GM21367 (cell line): ENCODE data around the gene JPH4.
"Not testable (repeated sequence)": the region's sequence is repeated elsewhere in the genome, so short reads cannot be mapped to it uniquely, and the experiment has no call there.

ENCODE experiments used
- ATAC-seq: cut with Tn5 transposase; IDR thresholded peaks from one replicate; pipeline ENCODE4 v1.9.1; 2021; ENCODE audit not compliant: unreplicated experiment

JPH4 gene

DNA sequence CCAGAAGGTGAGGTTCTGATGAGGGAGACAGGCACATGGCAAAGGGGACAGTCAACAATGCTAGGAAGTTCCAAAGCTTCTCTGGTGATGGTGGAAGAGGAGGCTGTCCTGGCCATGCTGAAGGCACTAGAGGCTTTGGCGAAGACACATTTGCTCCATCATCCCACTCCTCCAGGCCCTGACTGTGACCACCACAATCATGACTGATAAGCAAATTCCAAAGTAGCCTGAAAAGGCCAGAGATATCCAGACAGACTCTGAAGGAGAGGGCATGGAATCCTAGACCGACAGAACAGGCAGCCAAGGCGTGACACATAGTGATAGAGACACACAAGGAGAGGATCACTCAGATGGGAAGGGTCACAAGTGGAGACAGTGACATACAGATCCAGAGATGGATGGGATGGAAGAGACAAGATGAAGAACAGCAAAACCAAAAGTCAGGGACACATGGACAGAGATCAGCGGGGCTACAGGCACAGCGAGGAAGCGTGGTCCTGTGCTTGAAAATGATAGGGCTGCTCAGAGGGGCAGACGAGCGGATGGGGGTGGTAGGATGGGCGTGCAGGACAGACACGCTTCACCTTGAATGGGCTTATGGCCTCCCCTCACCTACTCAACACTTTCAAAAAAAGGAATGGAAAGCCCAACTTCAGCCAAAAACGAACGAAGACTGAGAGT, 28.3 kb downstream of the JPH4 start:
- ATAC-seq, result no peak

DNA sequence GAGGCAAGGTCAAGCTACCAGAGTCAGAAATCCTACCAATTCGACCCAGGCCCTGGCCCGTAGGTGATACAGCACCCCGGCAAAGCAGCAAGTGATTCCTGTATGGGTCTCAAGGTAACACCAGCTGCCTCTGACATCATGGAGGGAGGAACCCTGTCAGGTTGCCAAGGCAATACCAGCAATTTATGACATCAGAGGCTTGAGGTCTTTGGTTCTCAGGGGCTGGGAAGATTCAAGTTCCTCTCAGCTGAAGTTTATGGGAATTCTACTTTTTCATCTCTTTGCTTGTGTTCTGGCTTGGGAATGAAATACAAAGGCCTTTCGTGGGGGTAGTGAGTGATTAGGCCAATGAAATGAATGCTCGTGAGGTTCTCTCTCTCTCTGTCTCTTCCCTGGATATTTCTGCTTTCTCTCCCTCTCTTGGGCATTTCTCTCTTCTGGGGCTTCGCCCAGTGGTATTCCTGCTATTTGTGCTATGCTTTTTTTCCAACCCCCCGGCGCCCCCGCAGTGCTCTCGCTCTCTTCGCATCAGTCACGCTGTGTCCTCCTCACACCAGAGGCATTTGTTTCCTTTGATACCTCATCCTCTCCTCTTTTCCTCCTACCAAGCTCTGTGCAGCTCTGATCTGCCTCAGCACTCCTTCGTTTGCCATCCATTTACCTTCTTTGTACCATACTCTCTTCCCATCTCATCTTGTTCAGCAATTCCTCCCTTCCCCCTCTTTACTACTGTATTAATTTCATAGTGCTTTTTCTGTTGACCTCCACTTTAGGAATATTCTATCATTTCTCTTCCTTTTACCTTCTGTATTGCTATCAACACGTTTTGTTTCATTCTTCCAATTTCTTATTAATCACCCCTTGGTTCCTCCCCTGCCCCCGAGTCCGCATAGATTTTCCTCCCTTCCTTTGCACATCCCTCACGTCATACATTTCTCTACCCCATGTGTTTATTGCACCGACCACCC, 30.0 kb downstream of the JPH4 start:
- no peak for ATAC-seq

DNA sequence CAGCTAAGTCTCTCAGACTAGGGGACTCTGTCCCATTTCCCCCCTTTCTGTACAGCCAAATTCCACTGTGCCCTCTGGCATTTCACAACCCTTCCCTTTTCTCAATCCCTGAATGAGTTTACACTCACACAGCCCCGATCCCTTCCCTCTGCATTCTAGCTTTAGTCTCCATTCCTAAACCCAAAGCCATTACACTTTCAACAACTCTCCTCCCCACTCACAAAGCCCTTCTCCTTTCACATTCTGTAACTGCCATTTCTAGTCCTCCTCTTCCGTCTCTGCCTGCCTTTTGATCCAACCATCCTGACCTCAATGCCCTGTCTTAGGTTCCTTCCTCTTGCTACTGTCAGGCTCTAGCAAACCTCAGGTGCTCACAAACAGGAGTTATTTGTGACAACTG, 30.7 kb downstream of the JPH4 start:
- no peak for ATAC-seq

DNA sequence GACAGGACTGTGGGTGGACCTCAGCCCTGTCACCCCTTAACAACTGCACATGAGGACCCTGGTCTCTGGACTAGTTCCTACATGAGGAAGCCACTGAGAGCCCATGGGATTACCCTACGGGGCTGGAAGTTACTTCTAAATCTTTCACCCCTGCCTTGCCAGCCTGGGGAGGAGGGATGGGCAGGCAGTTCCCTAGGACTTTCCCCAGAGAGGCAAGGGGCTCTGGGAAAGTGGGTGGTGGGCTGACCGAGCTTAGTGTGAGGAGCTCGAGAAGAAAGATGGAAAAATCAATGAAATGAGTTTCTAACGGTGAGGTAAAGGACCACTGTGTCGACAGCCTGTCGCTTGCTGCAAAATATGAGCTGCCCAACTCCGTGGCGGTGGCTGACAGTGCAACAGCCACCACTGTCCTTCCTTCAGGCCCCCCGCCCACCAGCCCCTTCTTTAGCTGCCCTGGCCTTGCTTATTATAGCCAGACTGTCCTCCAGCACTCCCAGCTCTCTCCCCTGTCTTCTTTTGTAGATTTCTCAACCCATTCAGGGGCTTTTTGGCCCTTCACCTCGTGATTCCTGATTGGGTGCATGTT, 32.0 kb downstream of the JPH4 start:
- no peak for ATAC-seq

DNA sequence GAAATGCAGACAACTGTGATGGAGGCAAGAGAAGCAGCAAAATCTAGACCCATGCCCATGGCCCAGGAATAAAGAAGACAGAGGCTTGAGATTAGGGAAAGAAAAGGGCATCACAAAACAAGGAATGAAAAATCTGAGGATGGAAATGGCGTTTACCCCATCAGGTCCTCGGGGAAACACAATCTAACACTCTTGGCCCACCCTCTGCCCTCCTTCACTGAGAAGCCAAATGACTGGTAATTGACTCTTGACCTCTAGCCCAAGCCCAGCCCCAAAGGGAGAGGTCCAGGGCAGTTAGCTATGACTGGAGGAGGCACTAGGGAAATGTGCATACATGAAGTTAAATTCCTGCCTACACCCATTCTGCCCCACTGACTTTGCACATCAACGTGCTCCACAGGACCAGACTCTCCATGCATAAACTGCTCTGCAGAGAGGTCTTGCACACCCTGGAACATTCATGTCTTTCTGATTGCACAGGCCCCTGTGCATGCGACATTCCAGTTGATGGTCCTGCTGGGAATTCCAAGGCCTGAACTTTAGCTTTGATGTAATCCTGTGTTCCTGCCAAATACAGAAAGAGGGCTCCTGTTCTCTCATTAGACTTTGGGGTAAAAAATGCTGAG, 32.7 kb downstream of the JPH4 start:
- no peak for ATAC-seq

DNA sequence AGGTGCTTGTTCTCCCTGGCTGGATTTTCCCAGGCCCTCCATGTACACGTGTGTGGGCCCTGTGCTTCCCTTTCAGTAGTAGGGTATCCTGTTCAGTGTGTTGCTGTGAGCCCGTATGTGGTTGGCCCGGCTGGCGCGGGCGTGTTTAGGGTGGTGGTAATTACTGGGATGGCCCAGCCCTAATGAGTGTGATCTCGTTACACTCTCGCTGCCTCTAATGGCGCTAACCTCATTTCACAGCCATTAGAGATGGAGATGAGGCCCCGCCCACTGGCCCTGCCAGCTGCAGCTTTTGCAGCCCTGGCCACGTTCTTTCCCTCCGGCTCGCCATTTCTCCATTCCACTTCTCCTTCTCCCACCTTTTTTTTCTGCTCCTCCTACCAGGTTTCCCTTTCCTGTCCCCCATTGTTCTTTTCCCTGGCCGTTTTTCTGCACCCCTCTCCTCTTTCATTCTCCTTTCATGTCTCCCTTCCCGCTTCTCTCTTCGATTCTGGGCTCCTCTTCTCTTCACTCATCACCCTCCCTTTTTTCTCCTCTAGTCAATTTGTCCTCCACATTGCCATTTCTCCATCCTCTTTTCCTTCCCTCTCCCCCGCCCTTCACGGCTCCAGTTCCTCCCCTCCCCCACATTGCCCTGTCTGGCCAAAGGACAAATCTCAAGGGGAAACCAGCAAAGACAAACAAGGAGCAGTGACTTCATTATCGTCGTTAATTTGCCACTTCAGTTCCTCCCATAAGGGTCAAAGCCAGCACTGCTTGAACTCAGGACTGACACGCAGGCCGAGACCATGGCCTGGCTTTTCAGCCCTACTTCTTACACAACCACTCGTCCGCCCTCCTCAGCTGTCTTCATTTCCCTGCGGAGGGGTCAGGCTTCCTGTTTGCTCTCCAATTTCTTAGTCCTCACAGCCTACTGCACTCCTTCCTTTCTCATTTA, 33.8 kb downstream of the JPH4 start:
- ATAC-seq, result no peak

DNA sequence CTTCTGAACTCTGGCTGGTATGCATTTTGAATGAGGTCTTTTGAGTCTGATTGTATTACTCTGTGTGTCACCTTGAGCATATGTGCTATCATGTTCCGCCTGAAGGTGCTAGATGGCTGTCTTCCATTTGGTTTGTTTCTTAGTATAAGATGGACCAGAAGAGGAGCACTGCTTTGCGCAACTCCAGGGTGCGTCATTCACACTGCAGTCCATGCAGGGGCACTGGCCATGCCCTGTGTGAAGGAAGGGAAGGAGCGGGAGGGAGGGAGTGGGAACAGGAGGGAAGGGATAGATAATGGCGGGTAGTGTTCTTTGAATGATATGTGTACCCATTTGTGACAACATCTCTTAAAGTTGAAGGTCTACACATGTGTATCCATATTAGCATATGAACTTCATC, 35.2 kb downstream of the JPH4 start:
- ATAC-seq, result no peak

DNA sequence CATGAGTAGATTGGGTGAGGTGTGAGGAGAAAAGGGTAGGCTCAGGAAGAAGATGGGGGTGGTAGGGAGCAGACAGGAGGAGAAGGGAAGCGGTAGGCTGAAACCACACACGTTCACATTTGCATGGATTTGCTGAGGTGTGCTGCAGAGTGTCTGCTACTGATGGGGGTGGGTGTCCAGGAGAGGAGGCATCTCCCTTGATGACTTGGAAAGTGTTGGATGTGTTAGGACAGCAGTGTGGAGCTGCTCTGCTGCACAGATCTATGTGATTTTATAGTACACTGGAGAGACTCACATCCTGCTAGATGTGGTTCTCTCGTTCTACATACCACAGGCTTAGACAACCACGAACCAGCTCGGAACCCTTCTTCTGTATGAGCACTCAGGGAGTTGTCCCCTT, 36.3 kb downstream of the JPH4 start:
- no peak for ATAC-seq

DNA sequence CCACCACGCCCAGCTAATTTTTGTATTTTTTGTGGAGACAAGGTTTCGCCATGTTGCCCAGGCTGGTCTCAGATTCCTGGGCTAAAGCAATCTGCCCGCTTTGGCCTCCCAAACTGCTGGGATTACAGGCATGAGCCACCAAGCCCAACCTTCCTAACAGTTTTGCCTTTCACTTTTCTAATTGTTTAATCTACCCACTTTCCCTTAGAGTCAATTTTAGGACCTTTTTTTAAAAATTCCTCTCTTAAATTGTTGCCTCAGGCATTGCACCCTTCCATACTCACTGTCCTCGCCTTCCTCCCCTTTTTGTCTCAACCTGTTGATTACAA, 38.5 kb downstream of the JPH4 start:
- ATAC-seq, result no peak

DNA sequence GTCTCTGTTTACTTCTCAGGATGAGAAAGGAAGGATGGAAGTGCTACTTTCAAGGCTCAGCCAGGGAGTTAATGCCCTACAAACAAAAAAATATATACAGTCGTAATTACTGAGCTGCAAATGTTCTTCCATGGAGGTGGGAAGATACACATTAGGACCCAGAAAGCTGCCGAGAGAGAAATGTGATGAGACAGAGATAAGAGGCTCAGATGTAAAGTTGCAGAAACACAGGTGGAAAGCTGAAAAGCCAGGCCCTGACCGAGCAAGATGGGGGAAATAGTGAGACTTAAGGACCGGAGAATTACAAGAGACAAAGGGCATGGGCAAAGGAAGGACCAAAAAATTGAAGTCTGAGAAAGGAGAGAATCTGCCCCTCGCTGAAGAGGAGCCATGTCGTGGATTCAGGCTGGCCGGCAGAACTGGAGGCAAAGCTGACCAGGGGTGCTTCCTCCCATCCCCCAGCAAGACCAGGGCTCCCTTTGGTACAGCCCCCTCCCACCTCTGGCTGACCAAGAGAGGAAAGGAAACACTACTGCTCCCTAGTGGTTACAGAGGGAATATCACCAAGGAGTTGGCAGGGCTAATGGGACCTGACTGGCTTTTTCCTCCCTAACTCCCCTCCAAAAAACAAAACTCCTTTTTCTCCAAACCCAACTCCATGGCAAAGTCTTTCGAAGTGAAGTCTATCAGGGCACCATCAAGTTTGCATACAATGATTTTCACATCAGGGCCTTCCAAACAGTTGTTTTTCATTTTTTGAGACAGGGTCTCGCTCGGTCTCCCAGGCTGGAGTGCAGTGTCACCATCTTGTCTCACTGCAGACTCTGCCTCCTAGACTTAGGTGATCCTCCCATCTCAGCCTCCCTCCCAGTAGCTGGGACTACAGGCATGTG, 39.1 kb downstream of the JPH4 start:
- ATAC-seq, result no peak

DNA sequence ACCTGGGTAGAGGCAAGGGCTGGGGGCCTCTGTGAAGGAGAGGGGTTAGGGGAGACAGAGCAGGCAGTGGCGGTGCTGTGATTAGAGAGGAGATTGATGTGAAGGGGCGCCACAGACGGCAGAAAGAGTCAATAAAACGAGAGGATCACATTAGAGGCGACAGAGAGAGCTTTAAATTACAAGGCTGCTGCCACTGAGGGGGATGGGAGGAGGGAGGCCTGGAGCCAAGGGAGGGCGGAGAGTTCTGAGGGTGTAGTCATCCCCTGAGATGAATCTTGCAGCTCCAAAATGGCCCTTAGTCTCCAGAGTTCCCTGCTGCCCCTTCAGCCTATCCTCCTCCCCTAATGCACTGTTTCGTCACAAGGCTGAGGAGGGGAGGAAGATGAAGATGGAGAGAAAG, 39.8 kb downstream of the JPH4 start:
- ATAC-seq, result no peak

DNA sequence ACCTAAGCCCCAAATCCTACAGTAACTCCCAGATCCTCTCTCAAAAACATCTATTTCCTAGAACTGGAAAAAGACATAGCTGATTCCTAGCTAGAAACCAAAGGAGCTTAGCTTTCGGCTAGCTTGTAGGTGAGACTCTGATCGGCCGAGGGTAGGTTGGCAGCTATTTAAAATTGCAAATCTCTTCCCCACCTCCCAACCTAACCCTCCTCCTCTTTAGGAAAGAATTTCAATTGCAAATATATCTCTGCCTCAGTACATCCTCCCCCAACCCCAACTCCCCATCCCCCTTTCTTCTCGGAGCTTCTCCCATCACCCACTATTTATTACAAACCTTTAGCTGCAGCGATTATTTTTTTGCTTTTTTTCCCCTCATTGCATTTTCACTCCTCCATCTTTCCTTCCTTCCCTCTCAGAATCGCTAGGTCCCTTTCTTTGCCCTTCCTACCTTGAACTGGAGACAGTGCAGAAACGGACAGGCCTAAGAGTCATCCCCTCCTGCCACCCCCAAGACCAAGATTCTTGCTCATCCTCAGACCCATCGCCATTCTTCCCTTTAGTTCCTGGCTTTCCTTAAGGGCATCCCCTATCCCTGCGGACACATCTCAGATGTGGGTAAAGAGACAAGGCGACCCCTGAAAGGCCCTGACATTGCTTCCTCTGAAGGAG, 40.4 kb downstream of the JPH4 start:
- ATAC-seq, result no peak

DNA sequence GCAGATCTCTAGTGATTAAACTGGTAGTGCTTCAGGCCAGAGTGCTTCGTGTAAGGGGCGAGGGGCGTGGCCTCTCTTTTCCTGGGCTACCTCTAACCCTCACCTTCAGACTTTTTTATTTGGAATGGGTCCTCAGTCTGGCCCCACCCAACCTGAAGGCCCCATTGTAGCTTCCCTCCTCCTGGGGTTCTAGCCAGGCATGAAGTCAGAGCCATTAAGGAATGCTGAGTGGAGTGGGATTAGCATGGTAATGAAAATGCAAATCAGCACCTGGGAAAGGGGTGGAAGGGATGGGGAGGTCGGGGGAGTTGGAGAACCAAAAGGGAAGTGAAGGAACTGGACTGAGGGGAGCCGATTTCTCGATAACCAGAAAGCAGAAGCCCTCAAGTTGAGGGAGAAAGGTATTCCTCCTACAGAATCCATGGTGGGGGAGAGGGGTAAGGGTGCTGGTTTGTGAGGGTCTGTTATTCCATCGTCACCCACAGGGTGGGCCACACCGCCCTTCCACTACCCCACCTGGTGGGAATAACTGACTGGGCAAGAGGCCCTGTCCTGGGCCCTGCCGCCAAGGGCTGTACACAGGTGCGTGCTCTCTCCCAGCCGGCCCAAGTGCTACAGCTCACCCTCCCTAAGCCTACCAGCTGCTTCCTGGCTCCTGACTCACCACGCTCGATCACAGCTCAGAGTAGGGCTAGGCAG, 41.1 kb downstream of the JPH4 start:
- ATAC-seq, result no peak

DNA sequence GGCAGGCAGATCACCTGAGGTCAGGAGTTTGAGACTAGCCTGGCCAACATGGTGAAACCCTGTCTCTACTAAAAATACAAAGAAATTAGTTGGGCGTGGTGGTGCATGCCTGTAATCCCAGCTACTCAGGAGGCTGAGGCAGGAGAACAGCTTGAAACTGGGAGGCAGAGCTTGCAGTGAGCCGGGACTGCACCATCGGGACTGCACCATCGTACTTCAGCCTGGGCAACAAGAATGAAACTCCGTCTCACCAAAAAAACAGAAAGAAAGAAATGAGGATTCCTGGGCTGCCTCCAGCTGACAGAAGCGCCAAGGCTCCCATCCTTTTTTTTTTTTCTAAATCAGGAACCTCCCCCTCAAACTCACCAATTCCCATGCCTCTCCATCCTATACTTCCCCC, 41.7 kb downstream of the JPH4 start:
- not testable (repeated sequence) for ATAC-seq

DNA sequence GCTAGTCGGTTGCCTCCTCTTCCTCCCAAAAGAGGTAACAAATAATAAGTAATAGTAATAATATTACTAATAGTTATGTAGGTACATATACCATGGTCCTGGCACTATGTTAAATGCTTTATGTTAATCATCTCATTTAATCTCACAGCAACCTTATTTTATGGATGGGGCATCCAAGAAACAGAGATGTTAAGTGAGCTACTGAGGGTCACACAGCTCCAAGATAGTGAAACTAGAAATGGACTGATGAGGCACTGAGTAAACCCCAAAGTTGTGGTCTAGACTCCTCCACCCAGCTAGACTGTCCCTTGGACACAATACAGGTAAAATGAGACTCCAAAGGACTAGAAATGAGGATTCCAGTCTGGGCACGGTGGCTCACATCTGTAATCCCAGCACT, 42.1 kb downstream of the JPH4 start:
- ATAC-seq, result no peak

DNA sequence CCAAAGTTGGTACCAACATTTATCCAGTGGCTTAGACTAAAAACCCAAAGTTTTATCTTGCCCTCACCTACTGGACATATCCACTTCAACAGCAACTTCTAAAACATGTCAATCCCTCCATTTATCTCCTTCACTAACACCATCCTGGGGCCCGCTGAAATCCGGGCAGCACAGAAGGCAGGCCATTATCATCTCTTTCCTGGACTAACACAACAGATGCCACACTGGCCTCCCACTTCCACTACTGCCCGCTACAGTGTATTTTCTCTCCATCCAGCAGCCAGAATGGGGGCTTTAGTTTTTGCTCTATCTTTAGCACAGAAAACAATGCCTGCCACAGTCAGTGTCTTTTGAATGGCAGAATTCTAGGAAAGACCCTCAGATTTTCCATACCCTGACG, 42.6 kb downstream of the JPH4 start:
- no peak for ATAC-seq

DNA sequence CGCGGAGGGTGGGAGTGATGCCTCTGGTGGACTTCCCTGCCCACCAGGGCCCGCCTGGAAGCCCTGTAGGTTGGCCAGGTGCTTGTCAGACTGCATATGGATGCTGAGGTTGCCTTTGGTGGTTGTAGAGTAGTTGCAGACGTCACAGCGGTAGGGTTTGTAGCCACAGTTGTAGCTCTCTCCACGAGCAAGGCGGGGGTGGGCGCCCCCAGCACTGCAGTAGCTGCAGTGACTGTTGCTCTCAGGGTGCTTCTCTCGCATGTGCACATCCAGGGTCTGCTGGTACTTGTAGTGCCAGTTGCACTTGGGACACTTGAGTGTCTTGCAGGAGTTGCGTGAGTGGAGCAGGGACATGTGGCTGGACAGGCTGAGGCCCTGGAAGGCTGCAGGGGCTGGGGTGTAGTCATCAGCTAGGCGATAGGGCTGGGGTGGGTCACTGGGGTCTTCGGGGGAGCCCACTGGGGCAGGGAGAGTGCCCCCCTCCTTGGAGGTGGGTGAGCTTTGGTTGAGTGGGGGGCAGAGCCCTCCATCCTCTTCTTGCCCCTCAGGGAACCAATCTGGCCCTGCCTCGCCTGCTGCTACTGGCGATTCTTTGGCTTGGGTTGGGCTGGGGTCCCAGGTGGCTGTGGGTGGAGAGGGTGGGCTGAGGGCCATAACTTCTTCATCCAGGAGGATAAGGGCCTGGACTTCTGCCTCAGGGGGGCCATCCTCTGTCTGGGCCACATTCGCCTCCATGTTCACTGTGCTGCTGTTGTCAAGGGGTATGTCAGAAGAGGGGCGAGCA, 44.7 kb downstream of the JPH4 start:
- ATAC-seq, result no peak

DNA sequence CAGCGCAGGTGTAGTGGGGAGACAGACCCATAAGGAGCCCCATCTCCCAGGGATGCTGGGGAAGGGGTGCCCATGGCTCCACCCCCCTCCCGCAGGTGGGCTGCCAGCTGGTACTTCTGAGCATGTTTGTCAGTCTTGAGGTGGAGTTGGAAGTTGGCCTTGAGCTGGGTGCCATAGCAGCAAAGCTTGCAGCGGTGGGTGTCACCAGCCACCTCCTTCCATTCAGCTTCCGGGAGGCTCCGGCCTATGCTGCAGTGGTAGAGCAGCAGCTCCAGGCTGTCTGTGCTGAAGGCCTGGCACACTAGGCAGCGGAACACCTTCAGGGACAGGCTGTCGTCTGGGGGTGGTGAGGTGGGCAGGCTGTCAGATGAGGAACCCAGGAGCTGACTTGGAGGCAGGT, 45.9 kb downstream of the JPH4 start:
- ATAC-seq, result no peak
